GM12892 (cell line): ENCODE results near the gene MESD.

Experiments used
- POLR2A ChIP-seq: IDR thresholded peaks from 2 replicates; pipeline ENCODE4 v1.6.1; 2011; ENCODE audit warnings: low read depth, low read length, control low read depth
- POLR2AphosphoS5 ChIP-seq: IDR thresholded peaks from 2 replicates; pipeline ENCODE4 v1.6.1; 2011; ENCODE audit warnings: low read depth, low read length, control low read depth
- TAF1 ChIP-seq: IDR thresholded peaks from 2 replicates; pipeline ENCODE4 v1.6.1; 2011; ENCODE audit warnings: low read depth, mild to moderate bottlenecking, control low read depth, low read length, borderline replicate concordance

DNA sequence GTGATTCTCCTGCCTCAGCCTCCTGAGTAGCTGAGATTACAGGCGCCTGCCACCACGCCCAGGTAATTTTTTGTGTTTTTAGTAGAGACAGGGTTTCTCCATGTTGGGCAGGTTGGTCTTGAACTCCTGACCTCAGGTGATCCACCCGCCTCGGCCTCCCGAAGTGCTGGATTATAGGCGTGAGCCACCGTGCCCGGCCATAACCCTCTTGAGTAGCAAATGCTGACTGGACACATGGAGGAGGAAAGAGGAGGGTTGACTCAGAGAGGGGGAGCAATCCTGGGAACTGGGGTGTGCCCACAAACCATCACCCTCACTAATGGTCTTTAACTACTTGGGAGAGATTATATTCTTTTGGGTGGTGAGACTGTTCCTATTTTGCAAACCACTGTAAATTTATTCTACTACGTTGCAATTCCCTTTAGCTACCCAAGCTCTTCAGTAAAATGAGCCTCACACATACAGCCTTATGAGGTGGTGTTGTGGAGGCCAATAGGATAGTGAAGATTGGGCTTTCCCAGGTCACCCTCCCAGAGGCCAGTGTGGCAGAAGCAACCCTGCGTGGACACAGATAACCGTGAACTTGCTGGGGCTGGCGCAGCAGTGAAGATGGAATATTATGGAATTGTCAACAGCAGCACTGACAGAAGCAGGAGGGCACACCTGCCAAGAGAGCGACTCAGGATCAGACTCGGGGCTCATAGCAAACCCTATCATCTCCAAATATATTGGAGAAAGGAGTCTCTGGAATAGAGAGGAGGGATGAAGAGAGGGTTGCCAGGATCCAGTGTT lies 48.5 kb upstream of the MESD start:
- TF ChIP-seq TAF1 (no peak), POLR2A (no peak), POLR2AphosphoS5 (no peak)
